K562 (cell line): Measurements from ENCODE around the gene ANKLE1. TPM values are rescaled to one million over a fixed set of nuclear protein-coding genes. Genes with fewer than 3 reads are reported as not detected.

Experiments used
- ATAC-seq: fragments of 200-7000 bp; cut with Tn5 transposase; 3 replicates; pipeline ENCODE4 v1.9.1; 2020; ENCODE audit warnings: moderate library complexity
- BruUV-seq: library from RNA; stranded (reverse); fragments of 400-500 nt; replicated peaks from 2 replicates; lab custom pipeline; 2021; lab: Mats Ljungman, UMichigan
- CTCF ChIA-PET: fragments of 300-600 bp; formaldehyde crosslinking; extraction: SDS; loops from one replicate; lab custom pipeline; 2021; ENCODE audit warnings: low intra/inter-chr PET ratio; lab: Yijun Ruan, JAX
- POLR2A ChIA-PET: fragments of 300-600, 350-650 bp; sonication (Branson Sonifier 250); formaldehyde crosslinking; extraction: SDS; loops from one replicate; lab custom pipeline; 2021; ENCODE audit warnings: antibody characterized with exemption, inconsistent platforms; lab: Yijun Ruan, JAX
- DNase-seq, 4 experiments: peaks; one replicate each; pipeline versions ENCODE4 v3.0.0 to v3.0.0-alpha.2; 2011 to 2018; ENCODE audit warnings: low spot score in 3 of 4, mixed read lengths in 3 of 4; ENCODE audit errors: extremely low read depth in 1 of 4
- FAIRE-seq: peaks from 2 replicates; lab custom pipeline; 2011; peaks lifted over from hg19 to GRCh38; lab: Jason Lieb, UNC
- H2AFZ ChIP-seq: 2 replicates; pipeline ENCODE4 v1.6.0; 2011; ENCODE audit warnings: low read depth, low read length, control low read depth, inconsistent platforms
- H3K27ac ChIP-seq: fragments of 200-600 bp; 3 replicates; pipeline ENCODE4 v1.8.0; 2011; ENCODE audit warnings: low read depth, mild to moderate bottlenecking, control low read depth, inconsistent platforms, low read length, moderate library complexity, mixed read lengths; ENCODE audit errors: extremely low read depth
- H3K27me3 ChIP-seq, 2 experiments: fragments of 300-600 bp in 1 of 2; 2 replicates in 1 of 2; 3 replicates in 1 of 2; pipeline versions ENCODE4 v1.6.0 to v1.8.0; 2011; ENCODE audit warnings: inconsistent platforms in 2 of 2, low read length in 2 of 2, mild to moderate bottlenecking in 1 of 2, mixed read lengths in 1 of 2, moderate library complexity in 1 of 2; ENCODE audit not compliant: control insufficient read depth in 2 of 2, insufficient read depth in 2 of 2
- H3K36me3 ChIP-seq: fragments of 300-600 bp; 3 replicates; pipeline ENCODE4 v1.8.0; 2011; ENCODE audit warnings: mild to moderate bottlenecking, low read length, inconsistent platforms; ENCODE audit not compliant: control insufficient read depth, insufficient read depth
- H3K4me1 ChIP-seq, 2 experiments: fragments of 200-600 bp in 1 of 2; replicated peaks in 1 of 2; 2 replicates in 1 of 2; 3 replicates in 1 of 2; pipeline versions ENCODE4 v1.5.1 to v1.8.0; 2011; ENCODE audit warnings: inconsistent platforms in 2 of 2, low read length in 2 of 2, mild to moderate bottlenecking in 1 of 2, mixed read lengths in 1 of 2, moderate library complexity in 1 of 2; ENCODE audit not compliant: control insufficient read depth in 2 of 2, insufficient read depth in 2 of 2
- H3K4me2 ChIP-seq: 2 replicates; pipeline ENCODE4 v1.6.1; 2011; ENCODE audit warnings: low read length, control low read depth, inconsistent platforms, mixed read lengths; ENCODE audit not compliant: insufficient read depth
- H3K4me3 ChIP-seq: fragments of 200-600 bp; sonication (generic), shearing (Covaris generic); 2 replicates; pipeline ENCODE4 v1.5.1; 2016; ENCODE audit warnings: control low read depth, inconsistent platforms
- H3K79me2 ChIP-seq: fragments of 200-600 bp; 3 replicates; pipeline ENCODE4 v1.8.0; 2011; ENCODE audit warnings: low read length, inconsistent platforms; ENCODE audit not compliant: control insufficient read depth, insufficient read depth
- H3K9ac ChIP-seq, 2 experiments: 2 replicates each; pipeline versions ENCODE4 v1.6.0 to v1.6.1; 2011; ENCODE audit warnings: low read depth in 2 of 2, low read length in 2 of 2, control low read depth in 1 of 2, inconsistent platforms in 1 of 2, mild to moderate bottlenecking in 1 of 2, mixed read lengths in 1 of 2; ENCODE audit not compliant: insufficient read depth in 1 of 2
- H3K9me1 ChIP-seq: one replicate; pipeline ENCODE4 v1.6.0; 2011; ENCODE audit warnings: inconsistent platforms, mild to moderate bottlenecking, low read length, moderate library complexity; ENCODE audit not compliant: control insufficient read depth, insufficient read depth
- H3K9me3 ChIP-seq: replicated peaks from 2 replicates; pipeline ENCODE4 v1.5.1; 2011; ENCODE audit warnings: low read depth, low read length, inconsistent platforms; ENCODE audit not compliant: control insufficient read depth, insufficient read depth
- H4K20me1 ChIP-seq: replicated peaks from 2 replicates; pipeline ENCODE4 v1.6.1; 2011; ENCODE audit warnings: low read length, inconsistent platforms, mixed read lengths; ENCODE audit not compliant: control insufficient read depth, insufficient read depth
- CAMTA2 ChIP-seq: fragments of 250-450 bp; sonication (Bioruptor Pico); conservative IDR thresholded peaks from 2 replicates; pipeline ENCODE4 v1.5.1; 2022
- ELF4 ChIP-seq: fragments of 450-650 bp; formaldehyde crosslinking; IDR thresholded peaks from 2 replicates; pipeline ENCODE4 v1.4.0; 2022; ENCODE audit warnings: missing genetic modification characterization
- GABPB2 ChIP-seq: fragments of 250-450 bp; sonication (Bioruptor Pico); conservative IDR thresholded peaks from 2 replicates; pipeline ENCODE4 v1.5.1; 2021; ENCODE audit warnings: mild to moderate bottlenecking
- PRMT5 ChIP-seq: sonication (generic); formaldehyde crosslinking; IDR thresholded peaks from 2 replicates; pipeline ENCODE4 v1.5.0; 2020; ENCODE audit warnings: missing genetic modification reagents
- SFPQ ChIP-seq: fragments of 200-400 bp; formaldehyde crosslinking; IDR thresholded peaks from 2 replicates; pipeline ENCODE4 v1.6.1; 2017; ENCODE audit warnings: mild to moderate bottlenecking, low read depth, low read length, moderate library complexity
- THRA ChIP-seq: fragments of 450-650 bp; IDR thresholded peaks from 2 replicates; pipeline ENCODE4 v1.6.1; 2017; ENCODE audit warnings: mild to moderate bottlenecking, moderate library complexity
- ZBED1 ChIP-seq: IDR thresholded peaks from 2 replicates; pipeline ENCODE4 v1.6.1; 2014
- ZNF282 ChIP-seq: sonication (generic); formaldehyde crosslinking; IDR thresholded peaks from 2 replicates; pipeline ENCODE4 v1.8.1; 2023; ENCODE audit warnings: missing genetic modification reagents
- ZNF445 ChIP-seq: fragments of 250-450 bp; sonication (Bioruptor Pico); IDR thresholded peaks from 2 replicates; pipeline ENCODE4 v1.4.0; 2020; ENCODE audit warnings: low read depth, mild to moderate bottlenecking, moderate library complexity
- WGBS: fragments of 100-300 bp; shearing (Covaris generic); methylation state at CpG from one replicate; pipeline ENCODE4 v1.1.6; 2016; ENCODE audit warnings: low coverage, mixed read lengths; ENCODE audit not compliant: insufficient coverage; ENCODE audit errors: missing lambda C conversion rate; 5-methylcytosine and 5-hydroxymethylcytosine counted together
- in situ Hi-C: fragments of 300-500 bp; cut with MboI; formaldehyde crosslinking; loops from 4 replicates; pipeline ENCODE4 v1.15.0; 2018; ENCODE audit warnings: inconsistent platforms, mixed read lengths
- intact Hi-C: fragments of 100-400 bp; cut with micrococcal nuclease; formaldehyde crosslinking; loops from 2 replicates; pipeline ENCODE4 v1.14.2; 2022
- polyA plus RNA-seq, 8 experiments: library from polyadenylated mRNA; depleted of rRNA in 4 of 8; stranded (reverse) in 5 of 8; unstranded in 3 of 8; fragments of >200 nt; fragmentation: Nextera tagmentation in 2 of 8; fragmentation: Illumina TruSeq in 1 of 8; extraction: Ambion mirVana in 2 of 8; extraction: Trizol in 1 of 8; gene quantifications; 2 replicates each; pipeline versions ENCODE4 v1.2.1 to v1.2.3, GENCODE V29; 2011 to 2014; ENCODE audit warnings: inconsistent platforms in 1 of 8, missing spikeins in 1 of 8
- total RNA-seq, 7 experiments: library from RNA; depleted of rRNA in 6 of 7; stranded (reverse); fragments of >200 nt in 6 of 7; fragmentation: Illumina TruSeq in 2 of 7; extraction: Trizol in 2 of 7; gene quantifications; 2 replicates each; pipeline versions ENCODE4 v1.2.1 to v1.2.3, GENCODE V29; 2011 to 2021; ENCODE audit warnings: low replicate concordance in 1 of 7

Gene ANKLE1
- total and polyA plus RNA-seq, 9 of the 15 experiments (the other 6 are each of a cell fraction or from before 2014, with no cell fraction given): 0.63 to 9.2 (median 2.9) TPM

GRCh38 chr19:17235971-17236777, 45.5 kb upstream of the ANKLE1 start:
- DNase-seq (peak; percentile 85 to 90 (median 87)), ATAC-seq (peak; percentile 67), FAIRE-seq (no peak)
- ChIA-PET POLR2A (interaction anchor here (0.6 to 11.3 kb wide), 11 partner anchors 10 to 177 kb away, joined by 3 to 129 read pairs (median 4); partner anchors contain the start of genes OCEL1 and USE1), CTCF (no interaction called here)
- 73% methylated on average over 1 of the region's 27 CpGs for WGBS
- H3K4me2 ChIP-seq: peak overlapping the region; percentile 98
- H3K27me3 ChIP-seq: no peaks in the 10 kb centered on the region
- in situ Hi-C loops: no loop called here
- H2AFZ ChIP-seq: peak overlapping the region; percentile 76
- BruUV-seq: no TSS peak
- peak overlapping the region; percentile 82 to 92 for H3K9ac ChIP-seq
- intact Hi-C loops: loop anchor here (1.0 kb wide), 1 partner anchor 9 kb away; no protein-coding TSS in a partner anchor
- H3K36me3 ChIP-seq: peaks cover 69% of the 10 kb centered on the region; the same call in 2 of the 3 replicates
- no peaks in the 10 kb centered on the region for H3K9me1 ChIP-seq
- peaks cover 62% of the 10 kb centered on the region for H3K79me2 ChIP-seq
- H4K20me1 ChIP-seq: peaks cover 7% of the 10 kb centered on the region; the same call in 1 of the 2 replicates
- no peaks in the 10 kb centered on the region for H3K9me3 ChIP-seq
- H3K27ac ChIP-seq: peak overlapping the region; percentile 87
- peaks cover 18 to 49% of the 10 kb centered on the region in 2 experiments for H3K4me1 ChIP-seq
- H3K4me3 ChIP-seq: peak overlapping the region; percentile 77
- TF ChIP-seq PRMT5 (CRISPR knock-in tag) (no peak), ZBED1 (no peak), GABPB2 (no peak), ZNF282 (no peak), THRA (no peak), ELF4 (CRISPR knock-in tag) (no peak), SFPQ (no peak), ZNF445 (CRISPR knock-in tag) (no peak), CAMTA2 (no peak)
